Bronchial epithelial cell (primary cell): ENCODE data around the gene ADAT1. TPM values are rescaled to one million over a fixed set of nuclear protein-coding genes. Genes with fewer than 3 reads are reported as not detected.

ENCODE experiments used
- DNase-seq: peaks from one replicate; pipeline ENCODE4 v3.0.0-alpha.2; 2010; ENCODE audit warnings: low read depth
- FAIRE-seq: peaks from 2 replicates; lab custom pipeline; 2011; peaks lifted over from hg19 to GRCh38; lab: Jason Lieb, UNC
- H3K27me3 ChIP-seq: 2 replicates; pipeline ENCODE4 v1.5.1; 2011; ENCODE audit warnings: low read length; ENCODE audit not compliant: control insufficient read depth, insufficient read depth
- H3K36me3 ChIP-seq: 2 replicates; pipeline ENCODE4 v1.5.1; 2011; ENCODE audit warnings: low read length; ENCODE audit not compliant: control insufficient read depth, insufficient read depth
- H3K4me3 ChIP-seq: 2 replicates; pipeline ENCODE4 v1.5.1; 2011; ENCODE audit warnings: mild to moderate bottlenecking, low read depth, low read length, control low read depth
- total RNA-seq: library from RNA; depleted of rRNA; stranded (reverse); fragments of >200 nt; gene quantifications from 2 replicates; pipeline ENCODE4 v1.2.1, GENCODE V29; 2014
- TF ChIP-seq, protein P1 (sequence below): IDR thresholded peaks from 2 replicates; pipeline ENCODE4 v1.5.1; 2011; ENCODE audit warnings: mild to moderate bottlenecking, moderate library complexity, low read length, control low read depth, inconsistent platforms; ENCODE audit not compliant: insufficient read depth, severe bottlenecking

The ADAT1 gene
- total RNA-seq, 1 donor from 2014 or later, result 67.9 TPM

DNA sequence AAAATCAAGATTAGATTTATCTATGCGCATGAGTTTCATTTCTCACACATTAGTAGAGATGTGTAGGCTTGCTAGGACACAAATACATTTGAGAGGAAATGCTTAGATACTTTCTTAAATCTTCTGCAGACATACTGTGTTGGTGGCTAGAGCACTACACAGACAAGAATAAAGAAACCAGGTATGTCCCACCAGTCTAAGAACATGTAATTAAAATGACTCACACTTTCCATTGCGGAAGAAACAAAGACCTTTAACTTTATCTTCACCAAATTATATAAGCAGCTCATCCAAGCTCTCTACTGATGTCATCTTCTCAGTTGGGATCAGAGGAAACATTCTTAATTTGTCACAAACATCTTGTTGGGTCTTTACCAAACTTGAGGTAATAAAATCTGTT is 44.4 kb downstream of the ADAT1 start:
- no peak overlapping the region for H3K4me3 ChIP-seq
- no peak for DNase-seq
- no peak for FAIRE-seq
- no peaks in the 10 kb centered on the region for H3K27me3 ChIP-seq
- H3K36me3 ChIP-seq, result peaks cover 2% of the 10 kb centered on the region
- TF ChIP-seq, protein P1, sequence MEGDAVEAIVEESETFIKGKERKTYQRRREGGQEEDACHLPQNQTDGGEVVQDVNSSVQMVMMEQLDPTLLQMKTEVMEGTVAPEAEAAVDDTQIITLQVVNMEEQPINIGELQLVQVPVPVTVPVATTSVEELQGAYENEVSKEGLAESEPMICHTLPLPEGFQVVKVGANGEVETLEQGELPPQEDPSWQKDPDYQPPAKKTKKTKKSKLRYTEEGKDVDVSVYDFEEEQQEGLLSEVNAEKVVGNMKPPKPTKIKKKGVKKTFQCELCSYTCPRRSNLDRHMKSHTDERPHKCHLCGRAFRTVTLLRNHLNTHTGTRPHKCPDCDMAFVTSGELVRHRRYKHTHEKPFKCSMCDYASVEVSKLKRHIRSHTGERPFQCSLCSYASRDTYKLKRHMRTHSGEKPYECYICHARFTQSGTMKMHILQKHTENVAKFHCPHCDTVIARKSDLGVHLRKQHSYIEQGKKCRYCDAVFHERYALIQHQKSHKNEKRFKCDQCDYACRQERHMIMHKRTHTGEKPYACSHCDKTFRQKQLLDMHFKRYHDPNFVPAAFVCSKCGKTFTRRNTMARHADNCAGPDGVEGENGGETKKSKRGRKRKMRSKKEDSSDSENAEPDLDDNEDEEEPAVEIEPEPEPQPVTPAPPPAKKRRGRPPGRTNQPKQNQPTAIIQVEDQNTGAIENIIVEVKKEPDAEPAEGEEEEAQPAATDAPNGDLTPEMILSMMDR, result no peak

DNA sequence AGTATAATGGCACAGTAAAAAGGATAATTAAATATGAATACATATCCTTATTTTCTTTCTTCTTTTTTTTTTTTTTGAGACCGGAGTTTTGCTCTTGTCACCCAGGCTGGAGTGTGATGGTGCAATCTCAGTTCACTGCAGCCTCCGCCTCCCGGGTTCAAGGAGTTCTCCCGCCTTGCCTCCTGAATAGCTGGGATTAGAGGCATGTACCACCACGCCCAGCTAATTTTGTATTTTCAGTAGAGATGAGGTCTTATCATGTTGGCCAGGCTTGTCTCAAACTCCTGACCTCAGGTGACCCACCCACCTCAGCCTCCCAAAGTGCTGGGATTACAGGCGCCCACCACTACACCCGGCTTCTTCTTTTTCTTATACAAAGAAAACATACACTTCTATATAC is 44.9 kb downstream of the ADAT1 start:
- peaks cover 2% of the 10 kb centered on the region for H3K36me3 ChIP-seq
- H3K27me3 ChIP-seq, result no peaks in the 10 kb centered on the region
- H3K4me3 ChIP-seq, result no peak overlapping the region
- DNase-seq, result no peak
- FAIRE-seq, result no peak
- TF ChIP-seq, protein P1, result no peak

DNA sequence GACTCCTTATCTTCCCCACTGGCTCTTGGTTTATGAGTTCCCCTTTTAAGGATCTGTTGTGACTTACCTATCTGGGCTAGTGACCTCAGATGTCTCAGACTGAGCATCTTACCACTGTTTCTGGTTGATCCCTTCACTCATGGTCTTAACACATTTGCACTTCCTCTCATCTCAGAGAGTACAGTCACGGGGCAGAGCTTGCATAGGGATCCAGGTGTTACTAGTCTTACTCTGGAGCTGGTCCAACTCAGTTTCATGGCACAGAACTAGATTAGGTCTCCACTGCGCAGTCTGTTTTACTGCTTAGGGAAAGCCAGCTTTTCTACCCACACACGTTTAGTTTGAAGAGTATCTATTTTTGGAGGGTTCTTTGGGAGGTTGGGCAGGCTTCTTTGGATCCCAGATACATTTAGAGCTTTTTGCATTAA is 46.7 kb downstream of the ADAT1 start:
- Histone ChIP-seq H3K4me3 (no peak overlapping the region), H3K36me3 (peaks cover 9% of the 10 kb centered on the region), H3K27me3 (no peaks in the 10 kb centered on the region)
- no peak for FAIRE-seq
- TF ChIP-seq, protein P1, result no peak
- DNase-seq, result no peak

DNA sequence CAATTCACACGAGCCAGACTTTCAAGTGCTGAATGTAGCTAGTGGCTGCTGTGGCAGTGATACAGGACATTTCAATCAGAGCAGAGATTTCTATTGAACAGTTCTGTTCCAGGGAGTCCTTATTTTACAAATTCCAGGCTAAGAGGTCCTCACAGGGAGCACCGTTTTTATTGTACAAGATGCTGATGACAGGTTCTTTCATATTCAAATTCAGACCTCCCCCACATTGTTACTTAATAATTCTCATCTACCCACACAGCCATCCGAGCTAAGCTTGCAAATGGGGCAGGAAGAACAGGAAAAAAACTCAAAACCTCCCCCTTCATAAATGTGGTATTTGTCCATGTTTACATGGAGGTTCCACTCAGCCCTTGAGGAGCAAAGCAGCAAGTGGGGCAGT is 47.1 kb downstream of the ADAT1 start:
- Histone ChIP-seq H3K4me3 (no peak overlapping the region), H3K36me3 (peaks cover 9% of the 10 kb centered on the region), H3K27me3 (no peaks in the 10 kb centered on the region)
- FAIRE-seq (no peak), DNase-seq (no peak)
- TF ChIP-seq, protein P1, result no peak

DNA sequence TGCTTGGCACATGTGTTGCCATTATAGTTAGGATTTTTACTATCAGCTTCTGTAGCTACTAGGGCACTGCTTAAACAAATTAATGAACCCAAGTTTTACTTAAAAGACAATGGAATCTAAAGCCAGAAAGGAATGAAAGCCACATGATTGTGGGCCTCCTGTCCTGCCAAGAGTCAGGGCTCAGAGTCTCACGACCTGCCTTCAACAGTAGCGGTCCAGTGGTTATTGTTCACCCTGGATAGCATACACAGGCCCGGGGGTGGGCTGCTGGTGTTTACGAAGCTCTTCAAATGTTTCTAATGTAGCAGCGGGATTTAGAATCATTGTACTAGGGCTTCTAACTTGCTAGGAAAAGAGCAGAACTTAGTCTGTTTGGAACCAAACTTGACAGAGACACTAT is 49.1 kb downstream of the ADAT1 start:
- no peak overlapping the region for H3K4me3 ChIP-seq
- TF ChIP-seq, protein P1, result no peak
- FAIRE-seq (no peak), DNase-seq (no peak)
- H3K27me3 ChIP-seq, result no peaks in the 10 kb centered on the region
- peaks cover 10% of the 10 kb centered on the region for H3K36me3 ChIP-seq

DNA sequence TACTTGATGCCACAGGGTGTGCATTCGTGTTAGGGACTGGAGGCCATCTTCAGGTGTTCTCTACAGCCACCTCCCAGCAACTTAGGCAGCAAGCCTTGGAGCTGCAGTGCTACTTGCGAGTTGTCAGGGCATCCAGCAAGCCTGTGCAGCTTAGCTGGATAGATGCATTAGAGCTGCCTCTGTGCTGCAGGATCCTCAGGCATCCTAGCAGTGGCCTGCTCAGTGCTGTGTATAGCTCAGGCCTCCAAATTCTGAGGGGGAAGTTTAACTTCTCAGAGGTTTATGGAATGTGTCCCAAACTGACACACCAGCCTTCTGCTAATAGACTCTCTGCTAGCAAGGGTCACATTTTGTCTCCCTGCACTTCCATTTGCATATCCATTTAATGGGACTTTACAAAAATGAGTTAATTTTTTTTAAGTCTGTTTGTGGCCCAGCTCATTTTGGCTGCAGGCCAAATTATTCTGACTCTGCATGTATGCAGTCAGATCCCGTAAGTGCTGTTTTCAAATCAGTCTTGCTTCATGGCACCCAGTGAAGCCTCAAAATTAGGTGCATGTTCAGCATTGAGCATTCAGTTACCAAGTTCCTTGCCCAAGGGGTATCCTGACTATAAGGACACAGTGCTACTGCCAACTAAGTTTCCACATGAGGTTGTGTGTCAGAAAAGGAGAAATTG is 50.1 kb downstream of the ADAT1 start:
- Histone ChIP-seq H3K4me3 (no peak overlapping the region), H3K36me3 (peaks cover 13% of the 10 kb centered on the region), H3K27me3 (no peaks in the 10 kb centered on the region)
- DNase-seq, result no peak
- no peak for FAIRE-seq
- TF ChIP-seq, protein P1, result no peak
